Right cardiac atrium (tissue), 5 donors: ENCODE measurements around the gene CADM2. TPM values are rescaled to one million over a fixed set of nuclear protein-coding genes. Genes with fewer than 3 reads are reported as not detected.

Source experiments
- ATAC-seq, 2 donors: fragments of 200-7000 bp; cut with Tn5 transposase; one replicate each; pipeline versions ENCODE4 v1.8.0 to v1.9.1; 2020; ENCODE audit warnings: moderate library complexity in 2 of 2, mild to moderate bottlenecking in 1 of 2
- DNase-seq, 3 donors: peaks; one replicate each; pipeline ENCODE4 v3.0.0-alpha.2; 2020
- H3K27ac ChIP-seq: one replicate; pipeline ENCODE4 v1.5.1; 2013; ENCODE audit warnings: mild to moderate bottlenecking, low read length, control low read depth, moderate library complexity
- H3K27me3 ChIP-seq: one replicate; pipeline ENCODE4 v1.6.1; 2013; ENCODE audit not compliant: control insufficient read depth, insufficient read depth
- H3K4me1 ChIP-seq: one replicate; pipeline ENCODE4 v1.6.1; 2013; ENCODE audit warnings: low read length; ENCODE audit not compliant: control insufficient read depth, insufficient read depth
- H3K4me3 ChIP-seq: one replicate; pipeline ENCODE4 v1.5.1; 2013; ENCODE audit warnings: low read length, control low read depth
- H3K9me3 ChIP-seq: one replicate; pipeline ENCODE4 v1.6.1; 2013; ENCODE audit warnings: low read length; ENCODE audit not compliant: control insufficient read depth
- whole genome bisulfite sequencing: extraction: QIAGEN DNeasy Blood & Tissue Kit; methylation state at CpG from one replicate; pipeline ENCODE4 v1.1.7; 2013; 5-methylcytosine and 5-hydroxymethylcytosine counted together
- intact Hi-C, 4 donors: fragments of 100-400 bp; cut with DNase I; formaldehyde crosslinking; loops; one replicate each; pipeline versions ENCODE4 v1.11.0 to v1.14.0; 2022 to 2023
- polyA plus RNA-seq: library from polyadenylated mRNA; stranded (reverse); fragments of 200-250 nt; gene quantifications from one replicate; pipeline ENCODE4 v1.2.3, GENCODE V29; 2013
- total RNA-seq, 4 donors: library from RNA; stranded (reverse); fragmentation: NEBNext Ultra II Directional; extraction: Animal tissue kit (Norgen Biotek cat#: 25700); gene quantifications; one replicate each; pipeline ENCODE4 v1.2.1, GENCODE V29; 2021
- donor health status: healthy with polysubstance abuse.
- donor health status: DM: no; HTN: yes; CAD: no.
- donor health status: DM: no; HTN: no; CAD: no.
- donor health status: DM: no; HTN: yes; CAD: no; lungs with severe emphysema.
- donor health status: DM: yes; HTN: yes; CAD: no.

CADM2 gene
- total and polyA plus RNA-seq, 5 donors = 4.3 to 17.8 (median 15.3) TPM

DNA sequence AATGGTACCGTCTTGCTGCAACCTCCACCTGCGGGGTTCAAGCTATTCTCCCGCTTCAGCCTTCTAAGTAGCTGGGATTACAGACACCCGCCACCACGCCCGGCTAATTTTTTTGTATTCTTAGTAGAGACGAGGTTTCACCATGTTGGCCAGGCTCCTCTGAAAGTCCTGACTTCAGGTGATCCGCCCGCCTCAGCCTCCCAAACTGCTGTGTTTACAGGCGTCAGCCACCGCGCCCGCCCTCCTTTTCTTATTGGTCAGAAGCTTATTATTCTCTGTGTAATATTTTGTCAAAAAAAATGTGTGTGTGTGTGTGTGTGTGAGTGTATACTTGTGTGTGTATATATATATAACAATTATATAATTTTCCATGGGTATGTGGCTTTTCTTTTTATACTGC is 425.6 kb downstream of the CADM2 start:
- intact Hi-C loops = no loop called here
- WGBS = 95% methylated on average over 13 of the region's 13 CpGs

DNA sequence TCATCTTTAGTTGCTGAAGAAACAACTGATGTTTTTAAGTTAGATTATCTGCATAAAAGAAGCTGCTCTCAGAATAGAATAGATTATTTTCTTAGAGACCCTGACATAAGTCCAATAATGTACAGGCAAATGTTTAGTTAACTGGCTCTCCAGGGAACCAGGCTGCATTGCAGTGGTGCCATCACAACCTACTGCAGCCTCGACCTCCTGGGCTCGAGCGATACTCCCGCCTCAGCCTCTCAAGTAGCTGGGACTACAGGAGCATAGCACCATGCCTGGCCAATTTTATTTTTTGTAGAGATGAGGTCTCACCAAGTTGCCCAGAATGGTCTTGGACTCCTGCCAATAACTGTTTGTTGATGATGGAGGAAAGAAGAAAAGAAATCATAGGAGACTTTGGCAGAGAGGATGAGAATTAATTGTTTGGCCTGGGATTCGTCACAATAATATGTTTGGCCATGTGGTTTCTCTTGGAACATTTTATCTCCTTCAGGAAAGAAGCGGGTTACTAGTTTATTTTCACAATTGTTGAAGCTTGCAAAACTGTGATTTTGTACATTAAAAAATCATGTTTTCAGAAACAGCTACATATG is 429.2 kb downstream of the CADM2 start:
- Histone ChIP-seq H3K9me3 (no peaks in the 10 kb centered on the region), H3K4me3 (no peak overlapping the region), H3K4me1 (no peaks in the 10 kb centered on the region), H3K27me3 (no peaks in the 10 kb centered on the region), H3K27ac (no peak overlapping the region)
- DNase-seq (no peak), ATAC-seq (no peak)
- WGBS = 56% methylated on average over 6 of the region's 6 CpGs
- intact Hi-C loops = no loop called here

More for the DNA sequence above, 425.6 kb downstream of the CADM2 start:
- H3K4me3 ChIP-seq = no peak overlapping the region
- H3K4me1 ChIP-seq = no peaks in the 10 kb centered on the region
- no peaks in the 10 kb centered on the region for H3K9me3 ChIP-seq
- DNase-seq (no peak), ATAC-seq (no peak)
- H3K27me3 ChIP-seq = no peaks in the 10 kb centered on the region
- H3K27ac ChIP-seq = no peak overlapping the region

DNA sequence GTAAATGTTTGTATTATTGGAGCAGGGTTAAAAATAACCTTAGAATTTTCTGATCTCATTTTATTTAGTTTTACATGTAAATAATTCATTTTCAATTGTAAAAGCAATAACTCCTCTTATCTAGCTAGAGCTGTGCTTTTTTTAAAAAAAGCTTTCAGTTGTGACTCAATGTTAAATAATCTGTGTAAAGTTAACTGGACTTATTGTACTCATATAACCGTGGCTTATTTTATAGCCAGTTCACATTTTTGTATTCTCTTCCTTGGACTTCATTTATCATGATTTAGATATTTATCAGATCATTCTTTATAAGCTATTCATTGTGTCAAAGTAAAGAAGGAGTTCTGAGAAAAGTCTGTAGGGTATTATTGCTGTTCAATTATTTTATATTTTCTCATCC is 435.6 kb downstream of the CADM2 start:
- H3K27me3 ChIP-seq = no peaks in the 10 kb centered on the region
- intact Hi-C loops = no loop called here
- 28% methylated on average over 1 of the region's 1 CpG for WGBS
- H3K27ac ChIP-seq = no peak overlapping the region
- DNase-seq (no peak), ATAC-seq (no peak)
- H3K9me3 ChIP-seq = no peaks in the 10 kb centered on the region
- H3K4me1 ChIP-seq = no peaks in the 10 kb centered on the region
- no peak overlapping the region for H3K4me3 ChIP-seq

DNA sequence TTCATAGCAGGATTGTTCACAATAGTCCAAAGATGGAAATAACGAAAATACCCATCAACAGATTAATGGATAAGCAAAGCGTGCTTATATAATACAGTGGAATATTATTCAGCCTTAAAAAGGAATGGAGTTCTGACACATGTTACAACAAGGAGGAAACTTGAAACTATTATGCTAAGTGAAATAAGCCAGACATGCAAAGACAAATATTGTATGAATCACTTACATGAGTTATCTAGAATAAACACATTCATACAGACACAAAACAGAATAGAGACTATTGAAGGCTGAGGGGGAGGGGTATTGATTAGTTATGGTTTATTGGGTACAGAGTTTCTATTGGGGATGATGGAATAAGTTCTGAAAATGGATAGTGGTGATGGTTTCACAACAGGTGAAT is 438.6 kb downstream of the CADM2 start:
- ATAC-seq = no peak
- H3K27ac ChIP-seq = no peak overlapping the region
- H3K9me3 ChIP-seq = no peaks in the 10 kb centered on the region
- H3K4me1 ChIP-seq = no peaks in the 10 kb centered on the region
- intact Hi-C loops = no loop called here
- no peaks in the 10 kb centered on the region for H3K27me3 ChIP-seq
- 82% methylated on average over 2 of the region's 2 CpGs for WGBS
- DNase-seq = no peak
- H3K4me3 ChIP-seq = no peak overlapping the region

DNA sequence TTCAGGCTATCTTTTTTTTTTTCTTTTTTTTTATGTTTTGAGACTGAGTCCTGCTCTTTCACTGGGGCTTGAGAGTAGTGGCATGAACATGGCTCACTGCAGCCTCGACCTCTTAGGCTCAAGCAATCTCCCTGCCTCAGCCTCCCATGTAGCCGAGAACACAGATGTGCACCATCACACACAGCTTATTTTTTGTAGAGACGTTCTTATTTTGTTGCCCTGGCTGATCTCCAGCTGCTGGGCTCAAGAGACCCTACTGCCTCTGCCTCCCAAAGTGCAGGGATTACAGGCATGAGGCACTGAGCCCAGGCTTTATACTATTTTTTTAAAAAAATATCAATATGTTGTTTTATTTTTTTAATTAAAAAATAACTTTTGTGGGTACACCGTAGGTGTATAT is 467.3 kb downstream of the CADM2 start:
- no peak for DNase-seq
- Histone ChIP-seq H3K9me3 (no peaks in the 10 kb centered on the region), H3K4me3 (no peak overlapping the region), H3K27ac (no peak overlapping the region), H3K4me1 (no peaks in the 10 kb centered on the region), H3K27me3 (no peaks in the 10 kb centered on the region)
- intact Hi-C loops = no loop called here
- ATAC-seq = no peak
- WGBS = 59% methylated on average over 4 of the region's 4 CpGs

DNA sequence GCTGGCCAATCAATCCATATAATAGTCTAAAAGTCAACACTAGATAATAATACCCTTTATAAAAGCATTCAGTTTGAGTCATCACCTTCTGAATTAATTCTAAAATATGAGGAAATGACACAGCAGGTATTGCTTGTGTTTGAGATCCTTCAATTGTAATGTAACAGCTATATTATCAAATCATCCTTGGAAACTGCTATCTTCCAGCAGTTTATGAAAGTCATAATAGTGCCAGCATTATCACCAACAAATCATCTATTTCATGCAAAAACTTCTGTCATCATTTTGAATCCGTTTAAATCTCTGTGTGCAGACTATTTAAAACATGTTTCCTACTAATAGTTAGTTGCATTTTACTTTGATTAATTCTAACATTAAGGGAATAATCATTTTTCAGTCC is 468.7 kb downstream of the CADM2 start:
- Histone ChIP-seq H3K4me1 (no peaks in the 10 kb centered on the region), H3K4me3 (no peak overlapping the region), H3K9me3 (no peaks in the 10 kb centered on the region), H3K27me3 (no peaks in the 10 kb centered on the region), H3K27ac (no peak overlapping the region)
- 42% methylated on average over 1 of the region's 1 CpG for WGBS
- DNase-seq (no peak), ATAC-seq (no peak)
- intact Hi-C loops = no loop called here

DNA sequence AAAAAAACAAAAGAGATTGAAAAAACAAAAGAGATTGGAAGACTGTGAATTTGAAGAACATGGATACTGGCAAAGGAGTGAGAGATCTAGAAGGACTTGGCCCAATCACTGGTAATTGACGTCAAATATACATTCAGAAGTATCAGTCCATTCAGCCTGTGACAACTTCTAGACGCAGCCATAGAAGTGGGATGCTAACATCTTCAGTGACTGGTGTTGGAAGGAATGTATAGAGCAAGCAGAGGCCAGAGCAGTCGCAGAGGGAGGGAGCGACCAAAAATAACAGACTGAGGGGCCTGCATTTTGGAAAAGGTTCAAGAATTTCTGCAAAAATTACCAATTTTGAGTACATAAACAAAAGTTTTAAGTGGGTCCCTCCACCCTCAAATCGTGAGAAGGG is 473.3 kb downstream of the CADM2 start:
- Histone ChIP-seq H3K4me3 (no peak overlapping the region), H3K27ac (no peak overlapping the region), H3K4me1 (no peaks in the 10 kb centered on the region), H3K9me3 (no peaks in the 10 kb centered on the region), H3K27me3 (no peaks in the 10 kb centered on the region)
- WGBS = 39% methylated on average over 5 of the region's 5 CpGs
- DNase-seq (no peak), ATAC-seq (no peak)
- intact Hi-C loops = no loop called here

DNA sequence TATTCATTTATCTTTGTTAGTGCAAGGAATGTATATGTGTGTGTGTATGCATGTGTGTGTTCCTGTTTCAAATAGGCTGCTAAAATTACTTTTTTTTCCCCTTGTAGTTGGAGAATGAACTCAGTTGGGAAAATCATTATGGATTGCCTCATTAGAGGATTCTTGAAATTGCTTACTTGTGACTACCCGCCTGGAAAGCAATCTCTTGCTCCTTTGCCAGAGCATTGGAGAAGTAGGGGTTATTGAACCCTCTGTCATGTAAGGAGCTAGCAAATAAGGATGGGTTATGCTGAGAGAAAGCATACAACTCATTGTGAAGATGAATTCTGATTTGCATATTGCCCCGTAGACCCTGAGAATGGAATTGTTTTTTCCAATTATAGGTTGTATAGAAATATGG is 474.5 kb downstream of the CADM2 start:
- no peak for DNase-seq
- Histone ChIP-seq H3K4me3 (no peak overlapping the region), H3K27me3 (no peaks in the 10 kb centered on the region), H3K4me1 (no peaks in the 10 kb centered on the region), H3K27ac (no peak overlapping the region), H3K9me3 (no peaks in the 10 kb centered on the region)
- 58% methylated on average over 2 of the region's 2 CpGs for WGBS
- intact Hi-C loops = no loop called here
- ATAC-seq = no peak

DNA sequence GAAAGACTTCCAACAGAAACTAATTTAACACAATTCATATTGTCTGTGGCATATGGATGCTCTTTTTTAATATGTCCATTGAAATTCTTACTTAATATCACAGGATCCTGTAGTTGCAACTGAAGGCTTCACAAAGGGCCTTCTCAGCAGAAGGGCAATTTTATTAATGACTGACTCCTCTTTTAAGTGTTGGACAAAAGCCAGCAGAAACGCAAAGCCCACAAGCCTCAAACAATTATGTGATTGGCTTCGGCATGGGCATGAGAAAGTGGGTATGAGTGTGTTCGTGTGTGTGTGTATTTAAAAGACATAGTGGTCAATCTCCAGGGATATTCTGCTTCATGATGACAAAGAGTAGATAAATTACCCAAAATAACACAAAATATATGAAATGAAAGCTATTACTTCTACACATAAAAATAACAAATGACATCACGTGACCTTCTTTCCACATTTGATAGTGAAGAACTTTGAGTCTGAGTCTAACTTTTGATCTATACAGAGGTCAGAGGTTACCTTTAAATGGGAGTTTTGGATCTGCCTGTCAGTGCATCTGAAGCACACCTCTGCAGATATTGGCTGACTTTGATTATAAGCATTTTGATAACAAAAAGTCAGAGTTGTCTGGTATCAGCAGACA is 496.9 kb downstream of the CADM2 start:
- intact Hi-C loops = loop anchor here in 1 of 4 donors (10.0 kb wide), 1 partner anchor 801 kb away; no protein-coding TSS in a partner anchor
- Histone ChIP-seq H3K4me1 (no peaks in the 10 kb centered on the region), H3K27me3 (no peaks in the 10 kb centered on the region), H3K9me3 (no peaks in the 10 kb centered on the region), H3K4me3 (no peak overlapping the region), H3K27ac (no peak overlapping the region)
- DNase-seq = no peak
- ATAC-seq = no peak
- WGBS = 49% methylated on average over 4 of the region's 4 CpGs

DNA sequence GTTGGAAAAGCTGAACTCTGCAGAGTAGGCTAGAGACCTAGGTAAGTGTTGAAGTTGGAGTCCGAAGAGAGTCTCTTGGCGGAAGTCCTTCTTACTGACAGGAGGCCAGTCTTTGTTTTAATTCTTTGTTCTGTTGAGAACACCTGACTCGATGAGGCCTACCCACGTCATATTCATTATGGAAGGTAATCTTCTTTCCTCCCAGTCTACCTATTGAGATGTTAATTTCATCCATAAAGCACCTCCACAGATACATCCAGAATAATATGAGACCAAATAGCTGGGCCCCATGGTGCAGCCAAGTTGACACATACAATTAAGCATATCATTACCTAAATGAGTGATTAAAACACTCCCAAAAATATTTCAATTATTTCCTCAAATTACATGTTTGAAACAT is 515.5 kb downstream of the CADM2 start:
- Histone ChIP-seq H3K9me3 (no peaks in the 10 kb centered on the region), H3K4me1 (no peaks in the 10 kb centered on the region), H3K27ac (no peak overlapping the region), H3K4me3 (no peak overlapping the region), H3K27me3 (no peaks in the 10 kb centered on the region)
- ATAC-seq (no peak), DNase-seq (no peak)
- WGBS = 88% methylated on average over 4 of the region's 4 CpGs
- intact Hi-C loops = no loop called here

DNA sequence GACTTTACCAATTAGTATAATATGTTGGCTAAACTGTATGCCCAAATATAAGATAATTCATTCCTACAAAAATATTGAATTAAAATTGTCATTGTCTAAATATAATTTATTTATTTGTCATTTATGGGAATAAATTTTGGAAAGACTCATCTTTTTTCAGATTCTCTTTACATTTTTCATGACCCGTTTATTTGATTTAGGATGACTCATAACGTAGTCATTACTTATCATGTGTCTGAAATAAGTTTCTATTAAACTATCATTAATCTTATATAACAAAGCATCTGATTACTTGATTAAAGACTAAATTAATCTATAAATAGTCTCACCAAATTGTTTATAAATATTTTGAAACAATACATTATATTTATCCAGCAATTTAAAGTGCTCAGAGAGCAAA is 516.6 kb downstream of the CADM2 start:
- Histone ChIP-seq H3K27me3 (no peaks in the 10 kb centered on the region), H3K4me1 (no peaks in the 10 kb centered on the region), H3K4me3 (no peak overlapping the region), H3K27ac (no peak overlapping the region), H3K9me3 (no peaks in the 10 kb centered on the region)
- intact Hi-C loops = no loop called here
- 84% methylated on average over 2 of the region's 2 CpGs for WGBS
- no peak for DNase-seq
- ATAC-seq = no peak
